Lung (tissue), 12 donors: ENCODE data around the gene SPON1. TPM values are rescaled to one million over a fixed set of nuclear protein-coding genes. Genes with fewer than 3 reads are reported as not detected.
A peak's percentile ranks its signal among the peaks of the same experiment; 100 is the strongest.

Experiments
- ATAC-seq: fragments of 200-7000 bp; cut with Tn5 transposase; one replicate; pipeline ENCODE4 v1.9.1; 2020; ENCODE audit warnings: moderate number of reproducible peaks; ENCODE audit not compliant: insufficient read depth, low FRiP score
- DNase-seq, 3 donors: peaks; one replicate each; pipeline ENCODE4 v3.0.0-alpha.2; 2013 to 2017
- H3K27ac ChIP-seq, 2 donors: one replicate each; pipeline ENCODE4 v1.5.1; 2013; ENCODE audit warnings: mild to moderate bottlenecking in 2 of 2, moderate library complexity in 2 of 2, control low read depth in 1 of 2, inconsistent platforms in 1 of 2, low read depth in 1 of 2, low read length in 1 of 2
- H3K27me3 ChIP-seq, 3 donors: one replicate each; pipeline ENCODE4 v1.5.1; 2013; ENCODE audit warnings: low read length in 2 of 3; ENCODE audit not compliant: control insufficient read depth in 3 of 3, insufficient read depth in 3 of 3
- H3K36me3 ChIP-seq, 4 donors: one replicate each; pipeline ENCODE4 v1.5.1; 2013; ENCODE audit warnings: low read length in 4 of 4, mild to moderate bottlenecking in 1 of 4, moderate library complexity in 1 of 4; ENCODE audit not compliant: control insufficient read depth in 4 of 4, insufficient read depth in 4 of 4
- H3K4me1 ChIP-seq, 5 donors: one replicate each; pipeline ENCODE4 v1.5.1; 2013; ENCODE audit warnings: low read length in 5 of 5, mild to moderate bottlenecking in 2 of 5, moderate library complexity in 1 of 5; ENCODE audit not compliant: control insufficient read depth in 5 of 5, insufficient read depth in 5 of 5
- H3K4me3 ChIP-seq: one replicate; pipeline ENCODE4 v1.5.1; 2013; ENCODE audit warnings: mild to moderate bottlenecking, control low read depth, moderate library complexity
- H3K9ac ChIP-seq, 2 donors: one replicate each; pipeline ENCODE4 v1.5.1; 2013; ENCODE audit warnings: low read length in 2 of 2, control low read depth in 1 of 2; ENCODE audit not compliant: insufficient read depth in 1 of 2
- H3K9me3 ChIP-seq, 4 donors: one replicate each; pipeline ENCODE4 v1.5.1; 2013; ENCODE audit warnings: low read length in 3 of 4, mild to moderate bottlenecking in 1 of 4, moderate library complexity in 1 of 4; ENCODE audit not compliant: control insufficient read depth in 4 of 4, insufficient read depth in 3 of 4
- WGBS, 2 donors: extraction: QIAGEN DNeasy Blood & Tissue Kit; methylation state at CpG; one replicate each; pipeline ENCODE4 v1.1.7; 2013; 5-methylcytosine and 5-hydroxymethylcytosine counted together
- polyA plus RNA-seq, 2 donors: library from polyadenylated mRNA; stranded (reverse); fragments of 200-250 nt; gene quantifications; one replicate each; pipeline ENCODE4 v1.2.1, GENCODE V29; 2013
- total RNA-seq, 2 donors: library from RNA; depleted of rRNA in 1 of 2; stranded (reverse); fragments of >200 nt in 1 of 2; gene quantifications; one replicate each; pipeline ENCODE4 v1.2.1, GENCODE V29; 2014 to 2021
- TF ChIP-seq, protein P1 (sequence below): IDR thresholded peaks from 2 replicates; pipeline ENCODE4 v1.5.1; 2012; ENCODE audit warnings: mild to moderate bottlenecking; ENCODE audit errors: control extremely low read depth, extremely low read depth
- donor health status: control.
- donor health status: control.
- donor health status: Bipolar disorder and iron deficiency.
- donor health status: healthy.
- donor health status: DM: yes; HTN: yes; CAD: no.

SPON1 gene
- total and polyA plus RNA-seq, 4 donors: 8.4 to 98.6 (median 59.9) TPM

DNA sequence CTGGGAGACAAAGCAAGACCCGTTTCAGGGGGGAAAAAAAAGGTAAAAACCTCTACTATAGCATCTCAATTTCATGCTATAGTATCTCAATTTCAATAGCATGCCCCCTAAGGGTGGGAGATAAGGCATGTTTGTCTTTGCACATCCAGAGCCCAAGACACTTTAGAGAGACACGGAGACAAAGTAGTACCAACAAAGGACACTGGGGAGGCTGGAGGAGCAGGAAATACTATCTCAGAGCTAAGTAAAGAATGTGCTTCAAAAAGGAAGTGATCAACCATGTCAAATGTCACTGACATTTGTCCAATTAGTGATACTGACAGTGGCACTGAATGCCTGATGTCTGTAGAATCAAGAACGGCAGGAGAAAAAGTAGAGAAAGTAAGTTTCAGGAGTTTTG is 327.9 kb downstream of the SPON1 start:
- Histone ChIP-seq H3K4me1 (peaks cover 0 to 3% (median 0%) of the 10 kb centered on the region in 5 donors), H3K9me3 (no peaks in the 10 kb centered on the region), H3K27ac (no peak overlapping the region), H3K9ac (no peak overlapping the region), H3K27me3 (no peaks in the 10 kb centered on the region), H3K4me3 (no peak overlapping the region), H3K36me3 (peaks cover 0 to 16% (median 8%) of the 10 kb centered on the region in 4 donors)
- ATAC-seq: no peak
- TF ChIP-seq, protein P1, sequence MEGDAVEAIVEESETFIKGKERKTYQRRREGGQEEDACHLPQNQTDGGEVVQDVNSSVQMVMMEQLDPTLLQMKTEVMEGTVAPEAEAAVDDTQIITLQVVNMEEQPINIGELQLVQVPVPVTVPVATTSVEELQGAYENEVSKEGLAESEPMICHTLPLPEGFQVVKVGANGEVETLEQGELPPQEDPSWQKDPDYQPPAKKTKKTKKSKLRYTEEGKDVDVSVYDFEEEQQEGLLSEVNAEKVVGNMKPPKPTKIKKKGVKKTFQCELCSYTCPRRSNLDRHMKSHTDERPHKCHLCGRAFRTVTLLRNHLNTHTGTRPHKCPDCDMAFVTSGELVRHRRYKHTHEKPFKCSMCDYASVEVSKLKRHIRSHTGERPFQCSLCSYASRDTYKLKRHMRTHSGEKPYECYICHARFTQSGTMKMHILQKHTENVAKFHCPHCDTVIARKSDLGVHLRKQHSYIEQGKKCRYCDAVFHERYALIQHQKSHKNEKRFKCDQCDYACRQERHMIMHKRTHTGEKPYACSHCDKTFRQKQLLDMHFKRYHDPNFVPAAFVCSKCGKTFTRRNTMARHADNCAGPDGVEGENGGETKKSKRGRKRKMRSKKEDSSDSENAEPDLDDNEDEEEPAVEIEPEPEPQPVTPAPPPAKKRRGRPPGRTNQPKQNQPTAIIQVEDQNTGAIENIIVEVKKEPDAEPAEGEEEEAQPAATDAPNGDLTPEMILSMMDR: no peak
- DNase-seq: no peak
- WGBS, 2 donors: 83 to 84% methylated on average over 3 of the region's 3 CpGs

GRCh38 chr11:14299921-14300320 is 337.4 kb downstream of the SPON1 start:
- no peak for ATAC-seq
- Histone ChIP-seq H3K4me1 (peaks cover 0 to 22% (median 0%) of the 10 kb centered on the region in 5 donors), H3K9me3 (no peaks in the 10 kb centered on the region), H3K27me3 (no peaks in the 10 kb centered on the region), H3K9ac (no peak overlapping the region), H3K27ac (no peak overlapping the region), H3K4me3 (no peak overlapping the region), H3K36me3 (no peaks in the 10 kb centered on the region)
- TF ChIP-seq, protein P1: no peak
- no peak for DNase-seq
- WGBS, 2 donors: 68 to 86% methylated on average over 1 of the region's 1 CpG

GRCh38 chr11:14300661-14301304 is 338.3 kb downstream of the SPON1 start:
- WGBS, 2 donors: 27 to 32% methylated on average over 6 of the region's 6 CpGs
- DNase-seq: peak; percentile 61 to 77 (median 75)
- Histone ChIP-seq H3K4me1 (peaks cover 0 to 22% (median 0%) of the 10 kb centered on the region in 5 donors), H3K27ac (no peak overlapping the region), H3K9ac (no peak overlapping the region), H3K27me3 (no peaks in the 10 kb centered on the region), H3K9me3 (no peaks in the 10 kb centered on the region), H3K4me3 (no peak overlapping the region), H3K36me3 (no peaks in the 10 kb centered on the region)
- TF ChIP-seq, protein P1: peak; percentile 68
- peak; percentile 81 for ATAC-seq

- H3K27me3 ChIP-seq: no peaks in the 10 kb centered on the region
- ATAC-seq (no peak), DNase-seq (peak; percentile 55 to 75 (median 66))
- TF ChIP-seq, protein P1: no peak
- H3K4me3 ChIP-seq: no peak overlapping the region
- H3K27ac ChIP-seq: no peak overlapping the region
- no peaks in the 10 kb centered on the region for H3K36me3 ChIP-seq
- H3K9ac ChIP-seq: no peak overlapping the region
- H3K4me1 ChIP-seq: peaks cover 0 to 28% (median 4%) of the 10 kb centered on the region in 5 donors
- H3K9me3 ChIP-seq: no peaks in the 10 kb centered on the region
Observed at GRCh38 chr11:14304601-14305000, 342.1 kb downstream of the SPON1 start.
